ENCODE measurements around the gene TCHH.

TCHH gene

GRCh38 chr1:152072311-152072710 lies 42.9 kb downstream of the TCHH start:
- no peak for DNase-seq (ENCODE audit: low spot score)
- FAIRE-seq = no peak

GRCh38 chr1:152071123-152071522 lies 44.1 kb downstream of the TCHH start:
- DNase-seq (ENCODE audit: low spot score) (no peak), FAIRE-seq (no peak)

- no peak for FAIRE-seq
- no peak for DNase-seq (ENCODE audit: low spot score)
These were observed 47.3 kb downstream of the TCHH start for GRCh38 chr1:152067929-152068328.

- FAIRE-seq (no peak), DNase-seq (ENCODE audit: low spot score) (no peak)
These were observed 48.1 kb downstream of the TCHH start for GRCh38 chr1:152067150-152067549.

- FAIRE-seq (no peak), DNase-seq (ENCODE audit: low spot score) (no peak)
These were observed 53.3 kb downstream of the TCHH start for GRCh38 chr1:152061952-152062351.

Measured in RCC 7860 (cell line).